Upper lobe of right lung (tissue), 1 donor: ENCODE data around the gene MAGIX. TPM values are rescaled to one million over a fixed set of nuclear protein-coding genes. Genes with fewer than 3 reads are reported as not detected.
"Not testable (repeated sequence)": the region's sequence is repeated elsewhere in the genome, so short reads cannot be mapped to it uniquely, and the experiment has no call there.

Experiments
- ATAC-seq: fragments of 200-7000 bp; cut with Tn5 transposase; one replicate; pipeline ENCODE4 v1.9.1; 2020; ENCODE audit warnings: mild to moderate bottlenecking, moderate library complexity
- DNase-seq: peaks from one replicate; pipeline ENCODE4 v3.0.0-alpha.2; 2020
- H3K27ac ChIP-seq: fragments of 200-600 bp; one replicate; pipeline ENCODE4 v1.8.0; 2022
- H3K27me3 ChIP-seq: fragments of 200-600 bp; one replicate; pipeline ENCODE4 v1.8.0; 2022; ENCODE audit warnings: mild to moderate bottlenecking
- H3K36me3 ChIP-seq: fragments of 200-600 bp; one replicate; pipeline ENCODE4 v1.8.0; 2022
- H3K4me1 ChIP-seq: fragments of 200-600 bp; one replicate; pipeline ENCODE4 v1.8.0; 2022
- H3K4me3 ChIP-seq: fragments of 200-600 bp; one replicate; pipeline ENCODE4 v1.8.0; 2022; ENCODE audit warnings: mild to moderate bottlenecking
- H3K9me3 ChIP-seq: fragments of 200-600 bp; one replicate; pipeline ENCODE4 v1.8.0; 2022
- intact Hi-C: fragments of 100-400 bp; cut with DNase I; formaldehyde crosslinking; loops from one replicate; pipeline ENCODE4 v1.11.0; 2022
- total RNA-seq: library from RNA; stranded (reverse); fragmentation: NEBNext Ultra II Directional; extraction: Animal tissue kit (Norgen Biotek cat#: 25700); gene quantifications from one replicate; pipeline ENCODE4 v1.2.1, GENCODE V29; 2021
- TF ChIP-seq, protein P1 (sequence below): fragments of 200-600 bp; IDR thresholded peaks from one replicate; pipeline ENCODE4 v1.8.0; 2022; ENCODE audit warnings: antibody characterized with exemption
- donor health status: DM: no; HTN: yes; CAD: no; lungs with severe emphysema.

Gene MAGIX
- total RNA-seq, 1 donor from 2014 or later, result 7.1 TPM

DNA sequence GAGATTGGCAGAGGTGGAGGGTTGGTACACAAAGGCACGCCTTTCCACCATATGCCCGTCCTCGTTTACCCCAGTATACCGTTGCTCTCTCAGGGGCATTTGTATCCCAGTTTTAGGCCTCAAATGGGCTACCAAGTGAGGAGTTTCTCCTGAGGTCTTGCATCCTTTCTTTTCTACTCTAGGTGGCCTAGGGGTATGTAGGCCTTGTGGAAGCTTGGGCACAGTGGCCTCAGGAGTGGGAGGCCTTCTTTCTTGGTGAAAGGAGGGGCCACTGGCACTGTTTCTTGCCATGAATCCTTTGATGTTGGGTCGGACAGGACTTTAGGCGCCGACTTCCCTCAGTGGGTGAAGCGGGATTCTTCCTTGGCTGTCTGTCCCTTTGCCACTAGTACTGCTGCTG is 15.3 kb upstream of the MAGIX start:
- ATAC-seq (no peak), DNase-seq (no peak)
- intact Hi-C loops, result no loop called here
- Histone ChIP-seq H3K27ac (no peak overlapping the region), H3K36me3 (no peaks in the 10 kb centered on the region), H3K9me3 (no peaks in the 10 kb centered on the region), H3K4me3 (no peak overlapping the region), H3K27me3 (no peaks in the 10 kb centered on the region), H3K4me1 (no peaks in the 10 kb centered on the region)
- TF ChIP-seq, protein P1, sequence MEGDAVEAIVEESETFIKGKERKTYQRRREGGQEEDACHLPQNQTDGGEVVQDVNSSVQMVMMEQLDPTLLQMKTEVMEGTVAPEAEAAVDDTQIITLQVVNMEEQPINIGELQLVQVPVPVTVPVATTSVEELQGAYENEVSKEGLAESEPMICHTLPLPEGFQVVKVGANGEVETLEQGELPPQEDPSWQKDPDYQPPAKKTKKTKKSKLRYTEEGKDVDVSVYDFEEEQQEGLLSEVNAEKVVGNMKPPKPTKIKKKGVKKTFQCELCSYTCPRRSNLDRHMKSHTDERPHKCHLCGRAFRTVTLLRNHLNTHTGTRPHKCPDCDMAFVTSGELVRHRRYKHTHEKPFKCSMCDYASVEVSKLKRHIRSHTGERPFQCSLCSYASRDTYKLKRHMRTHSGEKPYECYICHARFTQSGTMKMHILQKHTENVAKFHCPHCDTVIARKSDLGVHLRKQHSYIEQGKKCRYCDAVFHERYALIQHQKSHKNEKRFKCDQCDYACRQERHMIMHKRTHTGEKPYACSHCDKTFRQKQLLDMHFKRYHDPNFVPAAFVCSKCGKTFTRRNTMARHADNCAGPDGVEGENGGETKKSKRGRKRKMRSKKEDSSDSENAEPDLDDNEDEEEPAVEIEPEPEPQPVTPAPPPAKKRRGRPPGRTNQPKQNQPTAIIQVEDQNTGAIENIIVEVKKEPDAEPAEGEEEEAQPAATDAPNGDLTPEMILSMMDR, result no peak

DNA sequence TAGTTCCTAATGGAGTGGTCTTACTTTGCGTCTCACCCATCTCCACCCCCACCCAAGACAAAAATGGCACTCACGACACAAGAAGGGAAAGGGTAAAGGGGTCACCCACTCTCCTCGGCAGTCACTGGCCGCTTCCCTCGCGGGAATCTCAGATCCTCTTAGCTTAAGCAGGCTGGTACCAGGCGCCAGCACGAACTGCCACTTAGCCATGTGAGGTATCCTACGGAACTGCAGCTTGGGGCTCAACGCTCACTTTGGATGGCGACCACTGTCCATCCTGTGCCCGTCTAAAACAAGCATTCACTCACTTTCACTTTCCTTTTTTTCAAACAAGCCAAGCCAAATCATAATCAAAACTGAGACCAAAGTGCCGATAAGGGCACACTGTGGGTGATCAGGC is 14.6 kb upstream of the MAGIX start:
- ATAC-seq (no peak), DNase-seq (no peak)
- TF ChIP-seq, protein P1, result no peak
- Histone ChIP-seq H3K4me1 (no peaks in the 10 kb centered on the region), H3K27me3 (no peaks in the 10 kb centered on the region), H3K4me3 (no peak overlapping the region), H3K36me3 (no peaks in the 10 kb centered on the region), H3K9me3 (no peaks in the 10 kb centered on the region), H3K27ac (no peak overlapping the region)
- intact Hi-C loops, result no loop called here

DNA sequence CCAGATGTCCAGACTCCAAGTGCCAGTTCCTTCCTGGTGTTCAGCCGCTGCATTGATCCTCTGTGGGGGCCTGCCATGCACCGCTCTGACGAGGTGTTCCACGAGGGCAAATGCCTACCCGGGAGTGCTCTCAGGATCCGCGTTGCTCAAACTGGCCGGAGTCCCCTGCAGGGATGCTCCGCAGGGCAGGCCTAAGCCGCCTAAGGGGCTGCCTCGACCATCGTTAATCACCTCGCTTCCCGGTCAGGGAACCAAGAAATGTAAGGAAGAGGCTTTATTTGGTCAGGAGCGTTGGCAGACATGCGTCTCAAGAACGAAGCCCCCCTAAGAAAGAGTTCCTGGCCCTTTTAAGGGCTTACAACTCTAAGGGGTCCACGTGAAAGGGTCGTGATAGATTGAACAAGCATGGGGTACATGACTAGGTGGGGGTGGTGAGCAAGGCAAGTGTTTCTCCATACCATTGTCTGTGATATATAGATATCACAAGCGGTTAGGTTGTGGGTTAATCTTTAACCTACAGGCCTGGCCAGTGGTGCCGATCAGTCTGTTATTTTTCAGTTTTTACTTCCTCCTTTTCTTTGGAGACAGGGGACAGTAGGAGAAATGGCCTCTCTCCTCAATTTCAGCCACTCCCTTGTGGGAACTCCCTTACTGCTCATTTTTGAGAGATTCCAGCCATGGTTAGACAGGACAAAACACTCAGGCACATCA is 14.0 kb upstream of the MAGIX start:
- H3K36me3 ChIP-seq, ATAC-seq, H3K4me1 ChIP-seq, H3K9me3 ChIP-seq, H3K27ac ChIP-seq, H3K4me3 ChIP-seq, DNase-seq, intact Hi-C loops, H3K27me3 ChIP-seq: not testable (repeated sequence)

DNA sequence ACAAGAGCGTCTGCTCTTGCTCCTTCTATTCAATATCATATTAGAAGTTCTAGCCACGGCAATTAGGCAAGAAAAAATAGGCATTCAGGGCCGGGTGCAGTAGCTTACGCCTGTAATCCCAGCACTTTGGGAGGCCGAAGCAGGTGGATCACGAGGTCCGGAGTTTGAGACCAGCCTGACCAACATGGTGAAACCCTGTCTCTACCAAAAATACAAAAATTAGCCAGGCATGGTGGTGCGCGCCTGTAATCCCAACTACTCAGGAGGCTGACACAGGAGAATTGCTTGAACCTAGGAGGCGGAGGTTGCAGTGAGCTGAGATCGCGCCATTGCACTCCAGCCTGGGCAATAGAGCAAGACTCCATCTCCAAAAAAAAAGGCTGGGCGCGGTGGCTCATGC is 13.3 kb upstream of the MAGIX start:
- DNase-seq, H3K4me1 ChIP-seq, H3K9me3 ChIP-seq, H3K27me3 ChIP-seq, ATAC-seq, H3K4me3 ChIP-seq, intact Hi-C loops, H3K36me3 ChIP-seq, H3K27ac ChIP-seq: not testable (repeated sequence)

DNA sequence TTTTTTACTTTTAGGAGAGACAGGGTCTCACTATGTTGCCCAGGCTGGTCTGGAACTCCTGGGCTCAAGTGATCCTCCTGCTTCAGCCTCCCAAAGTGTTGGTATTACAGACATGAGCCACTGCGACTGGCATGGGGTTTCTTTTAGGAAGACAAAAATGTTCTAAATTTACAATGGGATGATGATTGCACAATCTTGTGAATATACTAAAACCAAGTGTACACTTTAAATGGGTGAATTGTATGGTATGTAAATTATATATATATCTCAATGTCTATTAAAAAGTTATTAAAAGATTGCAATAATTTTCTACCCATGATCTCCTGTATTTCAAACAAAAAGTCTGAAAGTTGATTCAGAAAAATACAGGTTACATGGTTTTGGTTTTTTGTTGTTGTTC is 9.1 kb upstream of the MAGIX start:
- intact Hi-C loops, result no loop called here
- Histone ChIP-seq H3K27me3 (no peaks in the 10 kb centered on the region), H3K4me3 (no peak overlapping the region), H3K27ac (no peak overlapping the region), H3K9me3 (no peaks in the 10 kb centered on the region), H3K36me3 (no peaks in the 10 kb centered on the region), H3K4me1 (no peaks in the 10 kb centered on the region)
- TF ChIP-seq, protein P1, result no peak
- no peak for DNase-seq
- ATAC-seq, result no peak

DNA sequence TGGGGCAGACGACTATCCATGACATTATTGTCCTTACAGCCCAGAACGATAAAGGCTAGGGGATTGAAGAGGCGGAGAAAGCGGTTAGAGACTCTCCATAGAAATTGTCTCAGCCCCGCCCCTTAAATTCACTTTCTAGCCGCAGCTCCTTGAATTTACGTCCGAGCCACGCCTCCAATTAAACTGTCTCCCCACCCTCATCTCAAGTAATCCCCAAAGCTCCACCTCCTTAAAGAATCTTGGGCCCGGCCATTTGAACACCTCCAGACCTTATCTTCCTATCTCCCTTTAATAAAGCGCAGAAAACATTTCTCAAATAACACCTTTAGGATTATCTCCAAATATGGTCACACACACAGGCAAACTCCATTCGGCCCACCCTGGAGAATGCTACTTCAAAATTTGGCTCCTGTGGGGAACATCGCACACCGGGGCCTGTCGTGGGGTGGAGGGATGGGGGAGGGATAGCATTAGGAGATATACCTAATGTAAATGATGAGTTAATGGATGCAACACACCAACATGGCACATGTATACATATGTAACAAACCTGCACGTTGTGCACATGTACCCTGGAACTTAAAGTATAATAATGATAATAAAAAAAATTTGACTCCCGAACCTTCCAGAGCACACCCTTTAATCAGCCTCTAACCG is 7.2 kb upstream of the MAGIX start:
- DNase-seq, result no peak

More for the DNA sequence above, 7.2 kb upstream of the MAGIX start:
- Histone ChIP-seq H3K27me3 (no peaks in the 10 kb centered on the region), H3K36me3 (no peaks in the 10 kb centered on the region), H3K27ac (peak overlapping the region; percentile 92), H3K4me1 (no peaks in the 10 kb centered on the region), H3K4me3 (peak overlapping the region; percentile 56), H3K9me3 (no peaks in the 10 kb centered on the region)
- TF ChIP-seq, protein P1, result no peak
- intact Hi-C loops, result no loop called here
- peak; percentile 63 for ATAC-seq
